Mammary epithelial cell (primary cell): ENCODE data around the gene CDK5.

Experiments
- EZH2 ChIP-seq: IDR thresholded peaks from 2 replicates; pipeline ENCODE4 v1.6.1; 2012; ENCODE audit warnings: low read length, inconsistent platforms, borderline replicate concordance
- TF ChIP-seq, protein P1 (sequence below), 2 donors: IDR thresholded peaks in 1 of 2; conservative IDR thresholded peaks in 1 of 2; 2 replicates each; pipeline ENCODE4 v1.5.1; 2011 to 2012; ENCODE audit warnings: inconsistent platforms in 2 of 2, low read length in 2 of 2, mild to moderate bottlenecking in 2 of 2, control low read depth in 1 of 2, low read depth in 1 of 2; ENCODE audit not compliant: insufficient read depth in 1 of 2; ENCODE audit errors: extremely low read depth in 1 of 2

GRCh38 chr7:151062111-151062398 is 4.4 kb upstream of the CDK5 start:
- TF ChIP-seq, protein P1, sequence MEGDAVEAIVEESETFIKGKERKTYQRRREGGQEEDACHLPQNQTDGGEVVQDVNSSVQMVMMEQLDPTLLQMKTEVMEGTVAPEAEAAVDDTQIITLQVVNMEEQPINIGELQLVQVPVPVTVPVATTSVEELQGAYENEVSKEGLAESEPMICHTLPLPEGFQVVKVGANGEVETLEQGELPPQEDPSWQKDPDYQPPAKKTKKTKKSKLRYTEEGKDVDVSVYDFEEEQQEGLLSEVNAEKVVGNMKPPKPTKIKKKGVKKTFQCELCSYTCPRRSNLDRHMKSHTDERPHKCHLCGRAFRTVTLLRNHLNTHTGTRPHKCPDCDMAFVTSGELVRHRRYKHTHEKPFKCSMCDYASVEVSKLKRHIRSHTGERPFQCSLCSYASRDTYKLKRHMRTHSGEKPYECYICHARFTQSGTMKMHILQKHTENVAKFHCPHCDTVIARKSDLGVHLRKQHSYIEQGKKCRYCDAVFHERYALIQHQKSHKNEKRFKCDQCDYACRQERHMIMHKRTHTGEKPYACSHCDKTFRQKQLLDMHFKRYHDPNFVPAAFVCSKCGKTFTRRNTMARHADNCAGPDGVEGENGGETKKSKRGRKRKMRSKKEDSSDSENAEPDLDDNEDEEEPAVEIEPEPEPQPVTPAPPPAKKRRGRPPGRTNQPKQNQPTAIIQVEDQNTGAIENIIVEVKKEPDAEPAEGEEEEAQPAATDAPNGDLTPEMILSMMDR (conservative IDR thresholded peaks at IDR 0.05 in 1 of 2, IDR thresholded peaks at IDR 0.05 in 1 of 2; ENCODE audit: extremely low read depth in 1 of 2, insufficient read depth in 1 of 2, low read depth in 1 of 2, low read length in 2 of 2), result no peak
- TF ChIP-seq EZH2, result no peak
